ENCODE measurements around the gene RASSF3. TPM values are rescaled to one million over a fixed set of nuclear protein-coding genes. Genes with fewer than 3 reads are reported as not detected.

Gene RASSF3
- total and polyA plus RNA-seq, 2 of the 13 experiments (the other 11 are each of a cell fraction or from before 2014, with no cell fraction given): 15.5 to 16.0 TPM

- TF ChIP-seq, protein P1, sequence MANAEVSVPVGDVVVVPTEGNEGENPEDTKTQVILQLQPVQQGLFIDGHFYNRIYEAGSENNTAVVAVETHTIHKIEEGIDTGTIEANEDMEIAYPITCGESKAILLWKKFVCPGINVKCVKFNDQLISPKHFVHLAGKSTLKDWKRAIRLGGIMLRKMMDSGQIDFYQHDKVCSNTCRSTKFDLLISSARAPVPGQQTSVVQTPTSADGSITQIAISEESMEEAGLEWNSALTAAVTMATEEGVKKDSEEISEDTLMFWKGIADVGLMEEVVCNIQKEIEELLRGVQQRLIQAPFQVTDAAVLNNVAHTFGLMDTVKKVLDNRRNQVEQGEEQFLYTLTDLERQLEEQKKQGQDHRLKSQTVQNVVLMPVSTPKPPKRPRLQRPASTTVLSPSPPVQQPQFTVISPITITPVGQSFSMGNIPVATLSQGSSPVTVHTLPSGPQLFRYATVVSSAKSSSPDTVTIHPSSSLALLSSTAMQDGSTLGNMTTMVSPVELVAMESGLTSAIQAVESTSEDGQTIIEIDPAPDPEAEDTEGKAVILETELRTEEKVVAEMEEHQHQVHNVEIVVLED (CRISPR knock-in tag; IDR thresholded peaks at IDR 0.05; ENCODE audit: borderline replicate concordance): no peak
- no peak for TF ChIP-seq ZEB1 (IDR thresholded peaks at IDR 0.05; ENCODE audit: insufficient replicate concordance, low read depth)
- TF ChIP-seq ETV5 (CRISPR knock-in tag; IDR thresholded peaks at IDR 0.05; ENCODE audit: borderline replicate concordance): peak; percentile 34; the same call in 1 of the 2 replicates
- TF ChIP-seq TCF7L2 (IDR thresholded peaks at IDR 0.05; ENCODE audit: low read depth, low read length): peak; percentile 69
- TF ChIP-seq, protein P2, sequence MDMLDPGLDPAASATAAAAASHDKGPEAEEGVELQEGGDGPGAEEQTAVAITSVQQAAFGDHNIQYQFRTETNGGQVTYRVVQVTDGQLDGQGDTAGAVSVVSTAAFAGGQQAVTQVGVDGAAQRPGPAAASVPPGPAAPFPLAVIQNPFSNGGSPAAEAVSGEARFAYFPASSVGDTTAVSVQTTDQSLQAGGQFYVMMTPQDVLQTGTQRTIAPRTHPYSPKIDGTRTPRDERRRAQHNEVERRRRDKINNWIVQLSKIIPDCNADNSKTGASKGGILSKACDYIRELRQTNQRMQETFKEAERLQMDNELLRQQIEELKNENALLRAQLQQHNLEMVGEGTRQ (IDR thresholded peaks at IDR 0.05; ENCODE audit: low read depth, low read length): no peak
- TF ChIP-seq, protein P2 (CRISPR knock-in tag; IDR thresholded peaks at IDR 0.05; ENCODE audit: borderline replicate concordance): no peak
- no peak for TF ChIP-seq ELF4 (CRISPR knock-in tag; IDR thresholded peaks at IDR 0.05; ENCODE audit: borderline replicate concordance)
- TF ChIP-seq ZNF468 (CRISPR knock-in tag; IDR thresholded peaks at IDR 0.05): no peak
- TF ChIP-seq ZNF10 (CRISPR knock-in tag; IDR thresholded peaks at IDR 0.05; ENCODE audit: borderline replicate concordance, low read depth): no peak
- TF ChIP-seq MAFK (conservative IDR thresholded peaks at IDR 0.05 in 1 of 2, IDR thresholded peaks at IDR 0.05 in 1 of 2; ENCODE audit: low read length in 2 of 2): peak; percentile 39 to 65; a peak in 2 of 4 replicates
- TF ChIP-seq, protein P3, sequence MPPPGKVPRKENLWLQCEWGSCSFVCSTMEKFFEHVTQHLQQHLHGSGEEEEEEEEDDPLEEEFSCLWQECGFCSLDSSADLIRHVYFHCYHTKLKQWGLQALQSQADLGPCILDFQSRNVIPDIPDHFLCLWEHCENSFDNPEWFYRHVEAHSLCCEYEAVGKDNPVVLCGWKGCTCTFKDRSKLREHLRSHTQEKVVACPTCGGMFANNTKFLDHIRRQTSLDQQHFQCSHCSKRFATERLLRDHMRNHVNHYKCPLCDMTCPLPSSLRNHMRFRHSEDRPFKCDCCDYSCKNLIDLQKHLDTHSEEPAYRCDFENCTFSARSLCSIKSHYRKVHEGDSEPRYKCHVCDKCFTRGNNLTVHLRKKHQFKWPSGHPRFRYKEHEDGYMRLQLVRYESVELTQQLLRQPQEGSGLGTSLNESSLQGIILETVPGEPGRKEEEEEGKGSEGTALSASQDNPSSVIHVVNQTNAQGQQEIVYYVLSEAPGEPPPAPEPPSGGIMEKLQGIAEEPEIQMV (CRISPR knock-in tag; IDR thresholded peaks at IDR 0.05; ENCODE audit: low read depth): no peak
- TF ChIP-seq, protein P4, sequence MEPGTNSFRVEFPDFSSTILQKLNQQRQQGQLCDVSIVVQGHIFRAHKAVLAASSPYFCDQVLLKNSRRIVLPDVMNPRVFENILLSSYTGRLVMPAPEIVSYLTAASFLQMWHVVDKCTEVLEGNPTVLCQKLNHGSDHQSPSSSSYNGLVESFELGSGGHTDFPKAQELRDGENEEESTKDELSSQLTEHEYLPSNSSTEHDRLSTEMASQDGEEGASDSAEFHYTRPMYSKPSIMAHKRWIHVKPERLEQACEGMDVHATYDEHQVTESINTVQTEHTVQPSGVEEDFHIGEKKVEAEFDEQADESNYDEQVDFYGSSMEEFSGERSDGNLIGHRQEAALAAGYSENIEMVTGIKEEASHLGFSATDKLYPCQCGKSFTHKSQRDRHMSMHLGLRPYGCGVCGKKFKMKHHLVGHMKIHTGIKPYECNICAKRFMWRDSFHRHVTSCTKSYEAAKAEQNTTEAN (CRISPR knock-in tag; conservative IDR thresholded peaks at IDR 0.05): no peak
- TF ChIP-seq PITX1 (CRISPR knock-in tag; IDR thresholded peaks at IDR 0.05): peak; percentile 71
- no peak for TF ChIP-seq ZKSCAN1 (IDR thresholded peaks at IDR 0.05; ENCODE audit: low read length)
- TF ChIP-seq SMAD1 (CRISPR knock-in tag; IDR thresholded peaks at IDR 0.05; ENCODE audit: borderline replicate concordance, low read depth): no peak
- TF ChIP-seq SATB2 (CRISPR knock-in tag; IDR thresholded peaks at IDR 0.05): no peak
- peak; percentile 66; the same call in 1 of the 2 replicates for TF ChIP-seq PHF21A (CRISPR knock-in tag; IDR thresholded peaks at IDR 0.05)
- peak; percentile 88 for TF ChIP-seq ZNF629 (CRISPR knock-in tag; conservative IDR thresholded peaks at IDR 0.05)
- peak; percentile 90; the same call in 1 of the 2 replicates for TF ChIP-seq HMG20A (CRISPR knock-in tag; IDR thresholded peaks at IDR 0.05; ENCODE audit: borderline replicate concordance)
- 0 out of 2 replicates have a peak, but pooled peaks have one; percentile 37 for TF ChIP-seq ZBED4 (CRISPR knock-in tag; IDR thresholded peaks at IDR 0.05; ENCODE audit: borderline replicate concordance)
These were observed 46.1 kb downstream of the RASSF3 start (continued) for GRCh38 chr12:64656429-64656828.

Measured in HepG2 (cell line).